ENCODE measurements around the gene ADARB1. TPM values are rescaled to one million over a fixed set of nuclear protein-coding genes. Genes with fewer than 3 reads are reported as not detected.

Gene ADARB1
- total and polyA plus RNA-seq, 5 donors = 9.1 to 23.8 (median 19.2) TPM

GRCh38 chr21:45258466-45258865 is 184.1 kb downstream of the ADARB1 start:
- 79% methylated on average over 19 of the region's 19 CpGs for WGBS
- Histone ChIP-seq H3K27ac (ENCODE audit: low read length) (no peak overlapping the region), H3K4me3 (ENCODE audit: low read length) (no peak overlapping the region), H3K4me1 (ENCODE audit: control insufficient read depth, insufficient read depth, low read length) (no peaks in the 10 kb centered on the region), H3K9me3 (ENCODE audit: control insufficient read depth, low read length) (no peaks in the 10 kb centered on the region), H3K27me3 (ENCODE audit: control insufficient read depth, insufficient read depth) (no peaks in the 10 kb centered on the region)
- intact Hi-C loops (cut with DNase I) = no loop called here
- DNase-seq (peak; percentile 9 to 51 (median 39)), ATAC-seq (no peak)

GRCh38 chr21:45259206-45259840 is 184.9 kb downstream of the ADARB1 start:
- 43% methylated on average over 17 of the region's 17 CpGs for WGBS
- Histone ChIP-seq H3K27me3 (ENCODE audit: control insufficient read depth, insufficient read depth) (no peaks in the 10 kb centered on the region), H3K4me1 (ENCODE audit: control insufficient read depth, insufficient read depth, low read length) (no peaks in the 10 kb centered on the region), H3K4me3 (ENCODE audit: low read length) (no peak overlapping the region), H3K9me3 (ENCODE audit: control insufficient read depth, low read length) (no peaks in the 10 kb centered on the region), H3K27ac (ENCODE audit: low read length) (no peak overlapping the region)
- ATAC-seq (no peak), DNase-seq (peak; percentile 6 to 47 (median 10))
- intact Hi-C loops (cut with DNase I) = no loop called here

GRCh38 chr21:45260191-45260825 is 185.9 kb downstream of the ADARB1 start:
- H3K27me3 ChIP-seq (ENCODE audit: control insufficient read depth, insufficient read depth) = no peaks in the 10 kb centered on the region
- DNase-seq (peak in 1 of 3 donors; percentile 2), ATAC-seq (no peak)
- intact Hi-C loops (cut with DNase I) = no loop called here
- H3K4me3 ChIP-seq (ENCODE audit: low read length) = no peak overlapping the region
- no peaks in the 10 kb centered on the region for H3K9me3 ChIP-seq (ENCODE audit: control insufficient read depth, low read length)
- WGBS = 87% methylated on average over 5 of the region's 5 CpGs
- no peak overlapping the region for H3K27ac ChIP-seq (ENCODE audit: low read length)
- no peaks in the 10 kb centered on the region for H3K4me1 ChIP-seq (ENCODE audit: control insufficient read depth, insufficient read depth, low read length)

- no peaks in the 10 kb centered on the region for H3K9me3 ChIP-seq (ENCODE audit: control insufficient read depth, low read length)
Measured at GRCh38 chr21:45261093-45261492, 186.7 kb downstream of the ADARB1 start.

GRCh38 chr21:45262041-45262581 is 187.7 kb downstream of the ADARB1 start:
- H3K4me3 ChIP-seq (ENCODE audit: low read length) = no peak overlapping the region
- H3K4me1 ChIP-seq (ENCODE audit: control insufficient read depth, insufficient read depth, low read length) = no peaks in the 10 kb centered on the region
- DNase-seq (peak in 1 of 3 donors; percentile 0), ATAC-seq (no peak)
- WGBS = 94% methylated on average over 7 of the region's 7 CpGs
- no peaks in the 10 kb centered on the region for H3K27me3 ChIP-seq (ENCODE audit: control insufficient read depth, insufficient read depth)
- intact Hi-C loops (cut with DNase I) = no loop called here
- H3K27ac ChIP-seq (ENCODE audit: low read length) = no peak overlapping the region
- H3K9me3 ChIP-seq (ENCODE audit: control insufficient read depth, low read length) = no peaks in the 10 kb centered on the region

More at GRCh38 chr21:45261093-45261492, 186.7 kb downstream of the ADARB1 start:
- DNase-seq = peak in 2 of 3 donors; percentile 8 to 14
- intact Hi-C loops (cut with DNase I) = no loop called here
- Histone ChIP-seq H3K27me3 (ENCODE audit: control insufficient read depth, insufficient read depth) (no peaks in the 10 kb centered on the region), H3K4me3 (ENCODE audit: low read length) (no peak overlapping the region), H3K4me1 (ENCODE audit: control insufficient read depth, insufficient read depth, low read length) (no peaks in the 10 kb centered on the region), H3K27ac (ENCODE audit: low read length) (no peak overlapping the region)
- ATAC-seq = no peak
- WGBS = 88% methylated on average over 10 of the region's 10 CpGs

- intact Hi-C loops (cut with DNase I) = no loop called here
- 87% methylated on average over 11 of the region's 11 CpGs for WGBS
- Histone ChIP-seq H3K9me3 (ENCODE audit: control insufficient read depth, low read length) (no peaks in the 10 kb centered on the region), H3K27me3 (ENCODE audit: control insufficient read depth, insufficient read depth) (no peaks in the 10 kb centered on the region), H3K27ac (ENCODE audit: low read length) (no peak overlapping the region), H3K4me1 (ENCODE audit: control insufficient read depth, insufficient read depth, low read length) (no peaks in the 10 kb centered on the region), H3K4me3 (ENCODE audit: low read length) (no peak overlapping the region)
- DNase-seq = peak in 2 of 3 donors; percentile 6 to 40
- no peak for ATAC-seq
Measured at GRCh38 chr21:45262616-45263015, 188.2 kb downstream of the ADARB1 start.

- WGBS = 95% methylated on average over 6 of the region's 6 CpGs
- H3K4me3 ChIP-seq (ENCODE audit: low read length) = no peak overlapping the region
- ATAC-seq = no peak
Measured at GRCh38 chr21:45263534-45263933, 189.2 kb downstream of the ADARB1 start.

GRCh38 chr21:45264146-45264911 is 189.9 kb downstream of the ADARB1 start:
- no peak for ATAC-seq
- Histone ChIP-seq H3K4me3 (ENCODE audit: low read length) (no peak overlapping the region), H3K4me1 (ENCODE audit: control insufficient read depth, insufficient read depth, low read length) (no peaks in the 10 kb centered on the region), H3K27me3 (ENCODE audit: control insufficient read depth, insufficient read depth) (no peaks in the 10 kb centered on the region), H3K9me3 (ENCODE audit: control insufficient read depth, low read length) (no peaks in the 10 kb centered on the region), H3K27ac (ENCODE audit: low read length) (no peak overlapping the region)
- peak in 2 of 3 donors; percentile 1 to 14 for DNase-seq
- intact Hi-C loops (cut with DNase I) = no loop called here
- WGBS = 90% methylated on average over 23 of the region's 23 CpGs

More at GRCh38 chr21:45263534-45263933, 189.2 kb downstream of the ADARB1 start:
- peak in 1 of 3 donors; percentile 0 for DNase-seq
- Histone ChIP-seq H3K4me1 (ENCODE audit: control insufficient read depth, insufficient read depth, low read length) (no peaks in the 10 kb centered on the region), H3K27ac (ENCODE audit: low read length) (no peak overlapping the region), H3K9me3 (ENCODE audit: control insufficient read depth, low read length) (no peaks in the 10 kb centered on the region), H3K27me3 (ENCODE audit: control insufficient read depth, insufficient read depth) (no peaks in the 10 kb centered on the region)
- intact Hi-C loops (cut with DNase I) = no loop called here

GRCh38 chr21:45264912-45265515 is 190.6 kb downstream of the ADARB1 start:
- H3K27ac ChIP-seq (ENCODE audit: low read length) = no peak overlapping the region
- H3K4me1 ChIP-seq (ENCODE audit: control insufficient read depth, insufficient read depth, low read length) = no peaks in the 10 kb centered on the region
- H3K27me3 ChIP-seq (ENCODE audit: control insufficient read depth, insufficient read depth) = no peaks in the 10 kb centered on the region
- no peak overlapping the region for H3K4me3 ChIP-seq (ENCODE audit: low read length)
- no peak for ATAC-seq
- no peaks in the 10 kb centered on the region for H3K9me3 ChIP-seq (ENCODE audit: control insufficient read depth, low read length)
- 93% methylated on average over 34 of the region's 34 CpGs for WGBS
- intact Hi-C loops (cut with DNase I) = no loop called here
- DNase-seq = peak in 2 of 3 donors; percentile 9 to 26

GRCh38 chr21:45265721-45266517 is 191.5 kb downstream of the ADARB1 start:
- no peak overlapping the region for H3K4me3 ChIP-seq (ENCODE audit: low read length)
- intact Hi-C loops (cut with DNase I) = no loop called here
- WGBS = 94% methylated on average over 36 of the region's 36 CpGs
- no peaks in the 10 kb centered on the region for H3K27me3 ChIP-seq (ENCODE audit: control insufficient read depth, insufficient read depth)
- DNase-seq = peak in 2 of 3 donors; percentile 10 to 39
- H3K27ac ChIP-seq (ENCODE audit: low read length) = no peak overlapping the region
- H3K4me1 ChIP-seq (ENCODE audit: control insufficient read depth, insufficient read depth, low read length) = no peaks in the 10 kb centered on the region
- peak in 1 of 2 donors; percentile 23 for ATAC-seq
- no peaks in the 10 kb centered on the region for H3K9me3 ChIP-seq (ENCODE audit: control insufficient read depth, low read length)
